IMR-90 (cell line): ENCODE measurements around the gene TRPC3.

Experiments used
- ELK1 ChIP-seq: fragments of 150-350 bp; IDR thresholded peaks from 2 replicates; pipeline ENCODE4 v1.6.1; 2016; ENCODE audit warnings: low read depth, mild to moderate bottlenecking, low read length, moderate library complexity, borderline replicate concordance
- POLR2A ChIP-seq: IDR thresholded peaks from 2 replicates; pipeline ENCODE4 v1.6.1; 2012; ENCODE audit warnings: mild to moderate bottlenecking, low read depth, low read length
- RAD21 ChIP-seq: IDR thresholded peaks from 2 replicates; pipeline ENCODE4 v1.6.1; 2012; ENCODE audit warnings: low read length, improper control_type of control experiment
- USF2 ChIP-seq: fragments of 150-350 bp; IDR thresholded peaks from 2 replicates; pipeline ENCODE4 v1.6.1; 2017; ENCODE audit warnings: mild to moderate bottlenecking, antibody characterized with exemption, low read length, low read depth
- TF ChIP-seq, protein P1 (sequence below): conservative IDR thresholded peaks from 2 replicates; pipeline ENCODE4 v1.5.1; 2012; ENCODE audit warnings: mild to moderate bottlenecking, low read depth, low read length, improper control_type of control experiment

DNA sequence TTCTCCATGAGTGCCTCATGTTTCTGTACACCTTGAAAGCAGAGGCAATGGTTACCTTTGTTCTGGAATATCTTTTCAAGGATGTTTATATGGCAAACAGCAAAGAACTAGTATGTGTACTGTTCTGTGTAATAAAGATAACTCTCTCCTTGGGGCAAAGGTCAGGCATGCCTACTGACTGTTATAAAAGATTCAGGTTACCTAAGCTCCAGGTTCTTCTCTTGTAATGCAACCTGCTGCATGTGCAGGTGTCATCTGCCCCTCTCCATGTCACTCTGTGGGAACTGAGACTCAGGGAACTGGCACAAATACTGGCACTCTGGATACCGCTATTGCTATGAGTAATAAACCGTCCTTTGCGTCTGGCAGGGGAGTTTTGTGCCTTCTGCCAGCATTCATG lies 5.4 kb upstream of the TRPC3 start:
- TF ChIP-seq, protein P1, sequence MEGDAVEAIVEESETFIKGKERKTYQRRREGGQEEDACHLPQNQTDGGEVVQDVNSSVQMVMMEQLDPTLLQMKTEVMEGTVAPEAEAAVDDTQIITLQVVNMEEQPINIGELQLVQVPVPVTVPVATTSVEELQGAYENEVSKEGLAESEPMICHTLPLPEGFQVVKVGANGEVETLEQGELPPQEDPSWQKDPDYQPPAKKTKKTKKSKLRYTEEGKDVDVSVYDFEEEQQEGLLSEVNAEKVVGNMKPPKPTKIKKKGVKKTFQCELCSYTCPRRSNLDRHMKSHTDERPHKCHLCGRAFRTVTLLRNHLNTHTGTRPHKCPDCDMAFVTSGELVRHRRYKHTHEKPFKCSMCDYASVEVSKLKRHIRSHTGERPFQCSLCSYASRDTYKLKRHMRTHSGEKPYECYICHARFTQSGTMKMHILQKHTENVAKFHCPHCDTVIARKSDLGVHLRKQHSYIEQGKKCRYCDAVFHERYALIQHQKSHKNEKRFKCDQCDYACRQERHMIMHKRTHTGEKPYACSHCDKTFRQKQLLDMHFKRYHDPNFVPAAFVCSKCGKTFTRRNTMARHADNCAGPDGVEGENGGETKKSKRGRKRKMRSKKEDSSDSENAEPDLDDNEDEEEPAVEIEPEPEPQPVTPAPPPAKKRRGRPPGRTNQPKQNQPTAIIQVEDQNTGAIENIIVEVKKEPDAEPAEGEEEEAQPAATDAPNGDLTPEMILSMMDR = no peak
- TF ChIP-seq RAD21 (no peak), USF2 (no peak), POLR2A (no peak), ELK1 (no peak)
